Bronchial epithelial cell (primary cell): ENCODE data around the gene TDRD7. TPM values are rescaled to one million over a fixed set of nuclear protein-coding genes. Genes with fewer than 3 reads are reported as not detected.

ENCODE experiments used
- DNase-seq: peaks from one replicate; pipeline ENCODE4 v3.0.0-alpha.2; 2010; ENCODE audit warnings: low read depth
- FAIRE-seq: peaks from 2 replicates; lab custom pipeline; 2011; peaks lifted over from hg19 to GRCh38; lab: Jason Lieb, UNC
- H3K27me3 ChIP-seq: 2 replicates; pipeline ENCODE4 v1.5.1; 2011; ENCODE audit warnings: low read length; ENCODE audit not compliant: control insufficient read depth, insufficient read depth
- H3K36me3 ChIP-seq: 2 replicates; pipeline ENCODE4 v1.5.1; 2011; ENCODE audit warnings: low read length; ENCODE audit not compliant: control insufficient read depth, insufficient read depth
- H3K4me3 ChIP-seq: 2 replicates; pipeline ENCODE4 v1.5.1; 2011; ENCODE audit warnings: mild to moderate bottlenecking, low read depth, low read length, control low read depth
- total RNA-seq: library from RNA; depleted of rRNA; stranded (reverse); fragments of >200 nt; gene quantifications from 2 replicates; pipeline ENCODE4 v1.2.1, GENCODE V29; 2014
- TF ChIP-seq, protein P1 (sequence below): IDR thresholded peaks from 2 replicates; pipeline ENCODE4 v1.5.1; 2011; ENCODE audit warnings: mild to moderate bottlenecking, moderate library complexity, low read length, control low read depth, inconsistent platforms; ENCODE audit not compliant: insufficient read depth, severe bottlenecking

Gene TDRD7
- total RNA-seq, 1 donor from 2014 or later = 1.8 TPM

DNA sequence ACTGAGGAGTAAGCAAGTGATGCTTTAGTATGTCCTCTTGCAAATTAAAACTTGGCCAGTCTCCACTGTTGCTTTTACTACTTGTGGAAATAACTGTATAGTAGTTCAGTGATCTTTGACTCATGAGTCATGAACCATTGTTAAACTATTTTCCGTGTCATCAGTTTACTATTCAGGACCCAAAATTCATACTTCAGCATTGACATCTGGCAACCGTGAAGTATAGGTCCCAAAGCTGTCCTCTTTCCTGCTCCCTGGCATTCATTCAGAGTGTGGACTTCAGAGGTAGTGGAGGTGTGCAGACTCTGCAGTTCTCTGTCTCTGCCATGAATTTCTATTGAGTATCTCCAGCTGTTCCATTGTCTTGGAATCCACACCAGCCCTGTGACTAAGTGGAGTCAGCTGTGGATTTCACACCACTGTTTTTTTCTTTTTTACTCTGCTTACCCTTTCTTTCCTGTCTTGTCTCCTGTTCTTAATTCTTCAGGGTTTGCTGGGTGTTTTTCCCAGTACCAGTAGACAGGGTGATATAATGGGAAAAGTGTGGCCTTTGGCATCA lies 7.5 kb downstream of the TDRD7 start:
- DNase-seq (peak; percentile 47), FAIRE-seq (no peak)
- TF ChIP-seq, protein P1, sequence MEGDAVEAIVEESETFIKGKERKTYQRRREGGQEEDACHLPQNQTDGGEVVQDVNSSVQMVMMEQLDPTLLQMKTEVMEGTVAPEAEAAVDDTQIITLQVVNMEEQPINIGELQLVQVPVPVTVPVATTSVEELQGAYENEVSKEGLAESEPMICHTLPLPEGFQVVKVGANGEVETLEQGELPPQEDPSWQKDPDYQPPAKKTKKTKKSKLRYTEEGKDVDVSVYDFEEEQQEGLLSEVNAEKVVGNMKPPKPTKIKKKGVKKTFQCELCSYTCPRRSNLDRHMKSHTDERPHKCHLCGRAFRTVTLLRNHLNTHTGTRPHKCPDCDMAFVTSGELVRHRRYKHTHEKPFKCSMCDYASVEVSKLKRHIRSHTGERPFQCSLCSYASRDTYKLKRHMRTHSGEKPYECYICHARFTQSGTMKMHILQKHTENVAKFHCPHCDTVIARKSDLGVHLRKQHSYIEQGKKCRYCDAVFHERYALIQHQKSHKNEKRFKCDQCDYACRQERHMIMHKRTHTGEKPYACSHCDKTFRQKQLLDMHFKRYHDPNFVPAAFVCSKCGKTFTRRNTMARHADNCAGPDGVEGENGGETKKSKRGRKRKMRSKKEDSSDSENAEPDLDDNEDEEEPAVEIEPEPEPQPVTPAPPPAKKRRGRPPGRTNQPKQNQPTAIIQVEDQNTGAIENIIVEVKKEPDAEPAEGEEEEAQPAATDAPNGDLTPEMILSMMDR = no peak
- no peak overlapping the region for H3K4me3 ChIP-seq
- no peaks in the 10 kb centered on the region for H3K27me3 ChIP-seq
- no peaks in the 10 kb centered on the region for H3K36me3 ChIP-seq

DNA sequence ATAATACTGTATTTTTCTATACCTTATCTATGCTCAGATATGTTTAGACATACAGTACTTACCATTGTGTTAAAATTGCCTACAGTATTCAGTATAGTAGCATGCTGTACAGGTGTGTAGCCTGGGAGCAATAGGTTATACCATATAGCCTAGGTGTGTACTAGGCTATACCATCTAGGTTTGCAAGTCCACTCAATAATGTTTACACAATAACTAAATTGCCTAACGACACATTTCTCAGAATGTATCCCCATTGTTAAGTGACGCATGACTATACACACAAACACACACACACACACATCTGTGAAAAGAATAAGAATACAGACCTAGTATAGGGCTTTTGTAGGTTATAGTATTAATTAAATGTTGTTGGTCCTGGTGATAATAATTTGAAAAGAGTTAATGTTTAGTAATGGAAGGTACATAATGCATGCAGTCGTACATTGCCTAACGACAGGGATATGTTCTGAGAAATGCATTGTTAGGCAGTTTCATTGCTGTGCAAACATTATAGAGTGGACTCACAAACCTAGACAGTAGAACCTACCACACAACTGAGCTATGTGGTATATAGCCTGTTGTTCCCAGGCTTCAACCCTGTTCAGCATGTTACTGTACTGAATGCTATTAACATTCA lies 13.6 kb downstream of the TDRD7 start:
- FAIRE-seq = no peak

DNA sequence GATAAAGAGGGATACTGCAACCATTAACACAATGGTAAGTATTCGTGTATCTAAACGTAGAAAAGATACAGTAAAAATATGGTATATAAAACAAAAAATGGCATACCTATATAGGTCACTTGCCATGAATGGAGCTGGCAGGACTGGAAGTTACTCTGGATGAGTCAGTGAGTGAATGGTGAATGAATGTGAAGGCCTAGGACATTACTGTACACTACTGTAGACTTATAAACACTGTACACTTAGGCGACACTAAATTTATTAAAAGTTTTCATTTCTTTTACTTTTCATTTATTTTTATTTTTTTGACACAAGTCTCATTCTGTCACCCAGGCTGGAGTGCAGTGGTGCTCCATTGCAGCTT lies 14.1 kb downstream of the TDRD7 start:
- FAIRE-seq = no peak
- DNase-seq = peak; percentile 35
- Histone ChIP-seq H3K4me3 (no peak overlapping the region), H3K36me3 (no peaks in the 10 kb centered on the region), H3K27me3 (no peaks in the 10 kb centered on the region)
- TF ChIP-seq, protein P1 = no peak

More for the DNA sequence above, 13.6 kb downstream of the TDRD7 start:
- TF ChIP-seq, protein P1 = no peak
- no peak overlapping the region for H3K4me3 ChIP-seq
- no peak for DNase-seq
- H3K36me3 ChIP-seq = no peaks in the 10 kb centered on the region
- H3K27me3 ChIP-seq = no peaks in the 10 kb centered on the region

DNA sequence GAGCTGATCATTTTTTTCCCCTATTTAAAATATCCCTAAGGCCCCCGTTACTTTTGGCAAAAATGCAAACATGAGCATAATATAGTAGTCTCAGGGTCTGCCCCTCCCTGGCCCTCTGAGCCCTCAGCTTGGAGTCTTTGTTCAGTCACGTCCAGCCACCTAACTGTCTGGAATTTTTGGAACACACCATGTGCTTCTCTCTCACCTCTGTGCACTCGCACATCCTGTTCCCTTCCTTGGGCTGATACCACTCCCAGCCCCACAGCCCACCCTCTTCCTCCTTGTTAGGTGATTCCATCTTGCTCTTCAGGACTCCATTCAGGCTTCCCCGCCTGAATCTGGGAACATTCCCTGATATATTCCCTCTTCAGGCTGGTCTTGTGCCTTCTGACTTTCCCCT lies 16.0 kb downstream of the TDRD7 start:
- Histone ChIP-seq H3K4me3 (no peak overlapping the region), H3K27me3 (no peaks in the 10 kb centered on the region), H3K36me3 (no peaks in the 10 kb centered on the region)
- FAIRE-seq (no peak), DNase-seq (no peak)
- TF ChIP-seq, protein P1 = no peak

DNA sequence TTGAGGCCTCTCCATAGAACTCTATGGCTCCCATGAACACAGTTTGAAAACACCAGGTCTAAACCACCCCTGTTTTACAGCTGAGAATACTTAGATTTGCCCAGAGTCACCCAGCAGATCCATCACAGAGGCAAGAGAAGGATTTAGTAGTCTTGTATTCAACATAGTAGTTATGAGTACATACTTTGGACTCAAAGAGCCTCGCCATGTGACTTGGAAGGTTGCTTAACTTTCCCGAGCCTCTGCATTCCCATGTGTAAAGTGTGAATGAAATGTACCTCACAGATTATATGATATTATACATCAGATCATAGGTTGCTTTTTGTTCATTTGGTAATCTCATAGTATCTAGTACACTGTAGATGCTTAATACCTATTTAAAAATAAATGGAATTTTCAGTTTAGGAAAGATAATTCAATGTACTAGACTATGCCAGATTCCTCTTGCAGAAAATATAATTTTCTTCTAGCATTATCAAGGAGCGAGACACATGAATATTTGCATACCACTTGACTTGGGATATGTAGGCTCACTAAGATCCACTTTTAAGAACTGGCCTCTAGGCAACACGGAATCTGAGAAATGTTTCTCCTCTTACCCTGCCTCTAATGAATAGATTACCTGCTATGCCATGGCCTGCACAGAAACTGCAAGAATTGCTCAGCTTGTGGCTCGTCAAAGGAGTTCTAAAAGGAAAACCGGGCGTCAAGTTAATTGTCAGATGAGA lies 18.6 kb downstream of the TDRD7 start:
- DNase-seq = no peak
- no peaks in the 10 kb centered on the region for H3K36me3 ChIP-seq
- no peak for FAIRE-seq
- no peak overlapping the region for H3K4me3 ChIP-seq
- no peaks in the 10 kb centered on the region for H3K27me3 ChIP-seq
- TF ChIP-seq, protein P1 = no peak
